Kidney (tissue), 14 donors: Measurements from ENCODE around the gene PARVB. TPM values are rescaled to one million over a fixed set of nuclear protein-coding genes. Genes with fewer than 3 reads are reported as not detected.

Source experiments
- DNase-seq, 5 donors: peaks; one replicate each; pipeline ENCODE4 v3.0.0-alpha.2; 2013 to 2020
- FAIRE-seq: peaks from 2 replicates; lab custom pipeline; 2012; peaks lifted over from hg19 to GRCh38; lab: Jason Lieb, UNC
- H3K27ac ChIP-seq, 2 donors: one replicate each; pipeline ENCODE4 v1.7.0; 2013; ENCODE audit warnings: low read depth in 2 of 2, low read length in 2 of 2, inconsistent platforms in 1 of 2
- H3K27me3 ChIP-seq: one replicate; pipeline ENCODE4 v1.7.1; 2013; ENCODE audit warnings: low read length, inconsistent platforms; ENCODE audit not compliant: control insufficient read depth, insufficient read depth
- H3K36me3 ChIP-seq, 3 donors: one replicate each; pipeline versions ENCODE4 v1.7.0 to v1.7.1; 2013; ENCODE audit warnings: low read length in 3 of 3, control low read depth in 1 of 3, inconsistent platforms in 1 of 3; ENCODE audit not compliant: insufficient read depth in 3 of 3, control insufficient read depth in 2 of 3
- H3K4me1 ChIP-seq, 3 donors: one replicate each; pipeline versions ENCODE4 v1.7.0 to v1.7.1; 2013; ENCODE audit warnings: low read length in 3 of 3, inconsistent platforms in 1 of 3, low read depth in 1 of 3; ENCODE audit not compliant: control insufficient read depth in 2 of 3, insufficient read depth in 2 of 3
- H3K4me3 ChIP-seq, 3 donors: one replicate each; pipeline versions ENCODE4 v1.7.0 to v1.8.1; 2013; ENCODE audit warnings: low read length in 3 of 3, control low read depth in 1 of 3, inconsistent platforms in 1 of 3
- H3K9ac ChIP-seq, 3 donors: one replicate each; pipeline versions ENCODE4 v1.7.0 to v1.7.1; 2013; ENCODE audit warnings: low read length in 3 of 3, control low read depth in 1 of 3, inconsistent platforms in 1 of 3
- H3K9me3 ChIP-seq, 3 donors: one replicate each; pipeline versions ENCODE4 v1.7.0 to v1.7.1; 2013; ENCODE audit warnings: low read length in 3 of 3, control low read depth in 1 of 3, inconsistent platforms in 1 of 3; ENCODE audit not compliant: control insufficient read depth in 2 of 3, insufficient read depth in 1 of 3
- CTCF ChIP-seq: IDR thresholded peaks from 3 replicates; pipeline ENCODE4 v1.5.1; 2012; ENCODE audit warnings: mild to moderate bottlenecking, moderate library complexity, borderline replicate concordance; ENCODE audit not compliant: insufficient read depth; ENCODE audit errors: extremely low read depth
- intact Hi-C: fragments of 100-400 bp; cut with DNase I; formaldehyde crosslinking; loops from one replicate; pipeline ENCODE4 v1.11.1; 2022
- polyA plus RNA-seq: library from polyadenylated mRNA; stranded (reverse); fragments of 350-450 nt; fragmentation: Illumina TruSeq; extraction: RNeasy Lipid Tissue Mini Kit (QIAGEN cat#74804); gene quantifications from one replicate; pipeline ENCODE4 v1.2.3, GENCODE V29; 2014; ENCODE audit warnings: low read depth, low replicate concordance; ENCODE audit not compliant: insufficient read depth
- total RNA-seq: library from RNA; stranded (reverse); fragmentation: NEBNext Ultra II Directional; extraction: Animal tissue kit (Norgen Biotek cat#: 25700); gene quantifications from one replicate; pipeline ENCODE4 v1.2.1, GENCODE V29; 2021
- donor health status: control.
- donor health status: control.
- donor health status: control.
- donor health status: control.
- donor health status: control.
- donor health status: DM: yes; HTN: yes; CAD: no.
- donor health status: Normal renal cell carcinoma (clear cell type).

PARVB gene
- total and polyA plus RNA-seq, 2 donors from 2014 or later = 32.9 to 51.1 TPM

GRCh38 chr22:44166498-44167276, 142.6 kb downstream of the PARVB start:
- intact Hi-C loops = no loop called here
- Histone ChIP-seq H3K27me3 (no peaks in the 10 kb centered on the region), H3K4me3 (no peak overlapping the region), H3K4me1 (no peaks in the 10 kb centered on the region), H3K9ac (no peak overlapping the region), H3K9me3 (no peaks in the 10 kb centered on the region), H3K27ac (no peak overlapping the region), H3K36me3 (no peaks in the 10 kb centered on the region)
- no peak for TF ChIP-seq CTCF
- DNase-seq (peak in 1 of 5 donors; percentile 71), FAIRE-seq (no peak)

GRCh38 chr22:44167501-44167900, 143.4 kb downstream of the PARVB start:
- H3K9me3 ChIP-seq = no peaks in the 10 kb centered on the region
- FAIRE-seq = no peak
- peak in 1 of 5 donors; percentile 52 for DNase-seq
- intact Hi-C loops = no loop called here
- H3K4me3 ChIP-seq = no peak overlapping the region
- no peaks in the 10 kb centered on the region for H3K4me1 ChIP-seq
- no peak overlapping the region for H3K9ac ChIP-seq
- H3K36me3 ChIP-seq = no peaks in the 10 kb centered on the region
- no peaks in the 10 kb centered on the region for H3K27me3 ChIP-seq
- TF ChIP-seq CTCF = no peak
- H3K27ac ChIP-seq = no peak overlapping the region

GRCh38 chr22:44168206-44168605, 144.1 kb downstream of the PARVB start:
- no peak overlapping the region for H3K27ac ChIP-seq
- no peak overlapping the region for H3K9ac ChIP-seq
- no peak for FAIRE-seq
- H3K4me3 ChIP-seq = no peak overlapping the region
- H3K27me3 ChIP-seq = no peaks in the 10 kb centered on the region
- H3K36me3 ChIP-seq = no peaks in the 10 kb centered on the region
- intact Hi-C loops = no loop called here
- H3K9me3 ChIP-seq = no peaks in the 10 kb centered on the region
- H3K4me1 ChIP-seq = no peaks in the 10 kb centered on the region
- peak in 1 of 5 donors; percentile 65 for DNase-seq
- TF ChIP-seq CTCF = no peak
